Measurements from ENCODE around the gene SHOX. TPM values are rescaled to one million over a fixed set of nuclear protein-coding genes. Genes with fewer than 3 reads are reported as not detected.

Gene SHOX
- polyA plus RNA-seq, 2 of the 4 experiments (the other 2 are of a cell fraction) = not detected

- H3K4me1 ChIP-seq = no peaks in the 10 kb centered on the region
- H3K9me3 ChIP-seq = no peaks in the 10 kb centered on the region
- no peak overlapping the region for H3K4me2 ChIP-seq
- CTCF ChIA-PET = no interaction called here
- no peak for DNase-seq (ENCODE audit: low read depth in 1 of 2, low spot score in 1 of 2)
- TF ChIP-seq HOXA7 (CRISPR knock-in tag; IDR thresholded peaks at IDR 0.05) (no peak), NPAS2 (CRISPR knock-in tag; IDR thresholded peaks at IDR 0.05; ENCODE audit: borderline replicate concordance) (no peak), NR3C1 (IDR thresholded peaks at IDR 0.05) (no peak), JUN (IDR thresholded peaks at IDR 0.05) (no peak), HES2 (IDR thresholded peaks at IDR 0.05) (no peak)
- POLR2A ChIA-PET = no interaction called here
- 36% methylated on average over 4 of the region's 4 CpGs for WGBS (ENCODE audit: missing lambda C conversion rate)
- H3K4me3 ChIP-seq = no peak overlapping the region
- no peak for ATAC-seq
- no peak for FAIRE-seq
- H3K27ac ChIP-seq = no peak overlapping the region
These were observed 2.6 kb upstream of the SHOX start for GRCh38 chrX:627995-628394.

GRCh38 chrX:629230-630006, 1.2 kb upstream of the SHOX start:
- WGBS (ENCODE audit: missing lambda C conversion rate) = 43% methylated on average over 30 of the region's 30 CpGs
- TF ChIP-seq HDAC2 (IDR thresholded peaks at IDR 0.05) (no peak), POLR2AphosphoS2 (conservative IDR thresholded peaks at IDR 0.05; ENCODE audit: low read length) (no peak), TFCP2L1 (CRISPR knock-in tag; IDR thresholded peaks at IDR 0.05) (no peak), MAFK (IDR thresholded peaks at IDR 0.05; ENCODE audit: partially characterized antibody) (no peak), SMC3 (IDR thresholded peaks at IDR 0.05) (no peak), HES2 (IDR thresholded peaks at IDR 0.05) (no peak), HOXB5 (CRISPR knock-in tag; IDR thresholded peaks at IDR 0.05) (no peak), CEBPB (IDR thresholded peaks at IDR 0.05) (no peak), RCOR1 (IDR thresholded peaks at IDR 0.05; ENCODE audit: low read depth, low read length) (no peak), FOSL2 (IDR thresholded peaks at IDR 0.05) (no peak), FOSL2 (CRISPR knock-in tag; IDR thresholded peaks at IDR 0.05) (no peak), ELK1 (IDR thresholded peaks at IDR 0.05; ENCODE audit: low read depth, low read length) (no peak), REST (IDR thresholded peaks at IDR 0.05) (no peak), RNF2 (IDR thresholded peaks at IDR 0.05; ENCODE audit: borderline replicate concordance, low read depth) (no peak), CBX2 (IDR thresholded peaks at IDR 0.05; ENCODE audit: borderline replicate concordance, low read depth) (no peak), CTCF (IDR thresholded peaks at IDR 0.05) (no peak), FOSB (CRISPR knock-in tag; IDR thresholded peaks at IDR 0.05) (no peak), ATOH8 (CRISPR knock-in tag; IDR thresholded peaks at IDR 0.05; ENCODE audit: low read depth) (no peak), HMGXB4 (CRISPR knock-in tag; IDR thresholded peaks at IDR 0.05; ENCODE audit: borderline replicate concordance) (no peak), RFX5 (IDR thresholded peaks at IDR 0.05) (no peak)
- ChIA-PET CTCF (no interaction called here), POLR2A (no interaction called here)
- ATAC-seq = no peak
- Histone ChIP-seq H3K4me2 (no peak overlapping the region), H3K27ac (no peak overlapping the region), H3K4me3 (no peak overlapping the region), H3K4me1 (no peaks in the 10 kb centered on the region), H3K9me3 (no peaks in the 10 kb centered on the region)
- FAIRE-seq = no peak
- DNase-seq (ENCODE audit: low read depth in 1 of 2, low spot score in 1 of 2) = no peak
